Measurements from ENCODE around the gene ALPK3. TPM values are rescaled to one million over a fixed set of nuclear protein-coding genes. Genes with fewer than 3 reads are reported as not detected.

ALPK3 gene
- polyA plus RNA-seq, 1 donor (not counting 4 experiments of a cell fraction or from before 2014, with no cell fraction given) = 0.07 TPM

DNA sequence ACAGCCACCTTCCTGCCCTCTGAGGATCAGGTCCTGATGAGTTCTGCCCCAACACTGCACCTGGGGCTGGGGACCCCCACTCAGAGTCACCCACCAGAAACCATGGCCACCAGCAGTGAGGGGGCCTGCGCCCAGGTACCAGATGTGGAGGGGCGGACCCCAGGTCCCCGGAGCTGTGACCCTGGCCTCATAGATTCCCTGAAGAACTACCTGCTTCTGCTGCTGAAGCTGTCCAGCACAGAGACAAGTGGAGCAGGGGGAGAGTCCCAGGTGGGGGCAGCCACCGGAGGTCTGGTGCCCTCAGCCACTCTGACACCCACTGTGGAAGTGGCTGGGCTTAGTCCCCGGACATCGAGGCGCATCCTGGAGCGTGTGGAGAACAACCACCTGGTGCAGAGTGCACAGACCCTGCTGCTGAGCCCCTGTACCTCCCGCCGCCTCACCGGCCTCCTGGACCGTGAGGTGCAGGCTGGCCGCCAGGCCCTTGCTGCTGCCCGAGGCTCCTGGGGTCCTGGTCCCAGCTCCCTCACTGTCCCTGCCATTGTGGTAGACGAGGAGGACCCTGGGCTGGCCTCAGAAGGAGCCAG lies 40.4 kb downstream of the ALPK3 start:
- dilution Hi-C loops (cut with MboI; ENCODE audit: extremely low pct_ligation_motif_present, low sequenced_read_pairs) = no loop called here
- Histone ChIP-seq H3K4me3 (ENCODE audit: control insufficient read depth in 2 of 3, extremely low read depth in 1 of 3, insufficient read depth in 2 of 3, low read depth in 1 of 3, low read length in 3 of 3) (no peak overlapping the region), H3K9me3 (ENCODE audit: control insufficient read depth, low read depth, low read length) (no peaks in the 10 kb centered on the region), H4K20me1 (ENCODE audit: control insufficient read depth, extremely low read depth, insufficient read depth, low read length) (no peaks in the 10 kb centered on the region), H3K4me2 (ENCODE audit: control insufficient read depth, extremely low read depth, insufficient read depth, low read depth, low read length) (no peak overlapping the region), H2AFZ (ENCODE audit: control insufficient read depth, low read length) (no peak overlapping the region), H3K27me3 (ENCODE audit: control insufficient read depth, extremely low read depth, insufficient read depth, low read length) (no peaks in the 10 kb centered on the region), H3K36me3 (ENCODE audit: control insufficient read depth in 2 of 2, extremely low read depth in 1 of 2, insufficient read depth in 2 of 2, low read length in 2 of 2) (no peaks in the 10 kb centered on the region), H3K9ac (ENCODE audit: control insufficient read depth, extremely low read depth, insufficient read depth, low read length) (no peak overlapping the region), H3K9me1 (ENCODE audit: control insufficient read depth, extremely low read depth, insufficient read depth, low read length) (no peaks in the 10 kb centered on the region), H3K27ac (ENCODE audit: control insufficient read depth, insufficient read depth, low read length) (no peak overlapping the region), H3K4me1 (ENCODE audit: control insufficient read depth, extremely low read depth, insufficient read depth, low read length) (peaks cover 19% of the 10 kb centered on the region), H3K79me2 (ENCODE audit: control insufficient read depth, insufficient read depth, low read length) (no peaks in the 10 kb centered on the region)
- TF ChIP-seq, protein P1, sequence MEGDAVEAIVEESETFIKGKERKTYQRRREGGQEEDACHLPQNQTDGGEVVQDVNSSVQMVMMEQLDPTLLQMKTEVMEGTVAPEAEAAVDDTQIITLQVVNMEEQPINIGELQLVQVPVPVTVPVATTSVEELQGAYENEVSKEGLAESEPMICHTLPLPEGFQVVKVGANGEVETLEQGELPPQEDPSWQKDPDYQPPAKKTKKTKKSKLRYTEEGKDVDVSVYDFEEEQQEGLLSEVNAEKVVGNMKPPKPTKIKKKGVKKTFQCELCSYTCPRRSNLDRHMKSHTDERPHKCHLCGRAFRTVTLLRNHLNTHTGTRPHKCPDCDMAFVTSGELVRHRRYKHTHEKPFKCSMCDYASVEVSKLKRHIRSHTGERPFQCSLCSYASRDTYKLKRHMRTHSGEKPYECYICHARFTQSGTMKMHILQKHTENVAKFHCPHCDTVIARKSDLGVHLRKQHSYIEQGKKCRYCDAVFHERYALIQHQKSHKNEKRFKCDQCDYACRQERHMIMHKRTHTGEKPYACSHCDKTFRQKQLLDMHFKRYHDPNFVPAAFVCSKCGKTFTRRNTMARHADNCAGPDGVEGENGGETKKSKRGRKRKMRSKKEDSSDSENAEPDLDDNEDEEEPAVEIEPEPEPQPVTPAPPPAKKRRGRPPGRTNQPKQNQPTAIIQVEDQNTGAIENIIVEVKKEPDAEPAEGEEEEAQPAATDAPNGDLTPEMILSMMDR (optimal IDR thresholded peaks at IDR 0.05 in 1 of 3, IDR thresholded peaks at IDR 0.05 in 1 of 3, conservative IDR thresholded peaks at IDR 0.05 in 1 of 3; ENCODE audit: extremely low read depth in 1 of 3, insufficient read depth in 2 of 3, low read length in 3 of 3) = no peak
- TF ChIP-seq EZH2 (IDR thresholded peaks at IDR 0.05; ENCODE audit: low read length) = no peak
- FAIRE-seq (no peak), DNase-seq (ENCODE audit: low read depth, low spot score) (no peak)

DNA sequence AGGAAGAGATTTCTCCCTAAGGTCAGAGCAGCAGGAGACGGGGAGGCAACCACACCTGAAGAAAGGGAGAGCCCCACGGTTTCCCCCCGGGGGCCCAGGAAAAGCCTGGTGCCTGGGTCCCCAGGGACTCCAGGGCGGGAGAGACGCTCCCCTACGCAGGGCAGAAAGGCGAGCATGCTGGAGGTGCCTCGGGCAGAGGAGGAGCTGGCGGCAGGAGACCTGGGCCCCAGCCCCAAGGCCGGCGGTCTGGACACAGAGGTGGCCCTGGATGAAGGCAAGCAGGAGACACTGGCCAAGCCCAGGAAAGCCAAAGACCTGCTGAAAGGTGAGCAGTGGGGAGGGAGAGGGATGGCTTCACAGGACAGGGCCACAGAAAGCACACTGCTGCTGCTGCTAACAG lies 41.1 kb downstream of the ALPK3 start:
- peak overlapping the region; percentile 65 for H3K4me2 ChIP-seq (ENCODE audit: control insufficient read depth, extremely low read depth, insufficient read depth, low read depth, low read length)
- H3K9ac ChIP-seq (ENCODE audit: control insufficient read depth, extremely low read depth, insufficient read depth, low read length) = no peak overlapping the region
- FAIRE-seq (no peak), DNase-seq (ENCODE audit: low read depth, low spot score) (no peak)
- no peaks in the 10 kb centered on the region for H3K79me2 ChIP-seq (ENCODE audit: control insufficient read depth, insufficient read depth, low read length)
- H3K27ac ChIP-seq (ENCODE audit: control insufficient read depth, insufficient read depth, low read length) = no peak overlapping the region
- H4K20me1 ChIP-seq (ENCODE audit: control insufficient read depth, extremely low read depth, insufficient read depth, low read length) = no peaks in the 10 kb centered on the region
- H3K27me3 ChIP-seq (ENCODE audit: control insufficient read depth, extremely low read depth, insufficient read depth, low read length) = no peaks in the 10 kb centered on the region
- H3K9me1 ChIP-seq (ENCODE audit: control insufficient read depth, extremely low read depth, insufficient read depth, low read length) = no peaks in the 10 kb centered on the region
- H3K4me1 ChIP-seq (ENCODE audit: control insufficient read depth, extremely low read depth, insufficient read depth, low read length) = peaks cover 19% of the 10 kb centered on the region
- no peak overlapping the region for H3K4me3 ChIP-seq (ENCODE audit: control insufficient read depth in 2 of 3, extremely low read depth in 1 of 3, insufficient read depth in 2 of 3, low read depth in 1 of 3, low read length in 3 of 3)
- no peaks in the 10 kb centered on the region for H3K36me3 ChIP-seq (ENCODE audit: control insufficient read depth in 2 of 2, extremely low read depth in 1 of 2, insufficient read depth in 2 of 2, low read length in 2 of 2)
- dilution Hi-C loops (cut with MboI; ENCODE audit: extremely low pct_ligation_motif_present, low sequenced_read_pairs) = no loop called here
- no peaks in the 10 kb centered on the region for H3K9me3 ChIP-seq (ENCODE audit: control insufficient read depth, low read depth, low read length)
- H2AFZ ChIP-seq (ENCODE audit: control insufficient read depth, low read length) = peak overlapping the region; percentile 88
- TF ChIP-seq, protein P1 (optimal IDR thresholded peaks at IDR 0.05 in 1 of 3, IDR thresholded peaks at IDR 0.05 in 1 of 3, conservative IDR thresholded peaks at IDR 0.05 in 1 of 3; ENCODE audit: extremely low read depth in 1 of 3, insufficient read depth in 2 of 3, low read length in 3 of 3) = no peak
- TF ChIP-seq EZH2 (IDR thresholded peaks at IDR 0.05; ENCODE audit: low read length) = no peak
